ENCODE results near the gene ACO2.

Gene ACO2

GRCh38 chr22:41576877-41577276, 108.0 kb downstream of the ACO2 start:
- H3K9me3 ChIP-seq (ENCODE audit: control insufficient read depth, low read length), result no peaks in the 10 kb centered on the region

GRCh38 chr22:41578114-41578513, 109.2 kb downstream of the ACO2 start:
- Histone ChIP-seq H3K9ac (ENCODE audit: low read length) (no peak overlapping the region), H3K9me3 (ENCODE audit: control insufficient read depth, low read length) (no peaks in the 10 kb centered on the region), H3K4me3 (ENCODE audit: low read length) (no peak overlapping the region), H3K4me1 (ENCODE audit: control insufficient read depth, insufficient read depth, low read length) (peaks cover 9% of the 10 kb centered on the region), H3K27me3 (ENCODE audit: control insufficient read depth, insufficient read depth, low read length) (no peaks in the 10 kb centered on the region), H3K36me3 (ENCODE audit: control insufficient read depth, insufficient read depth, low read length) (peaks cover 23% of the 10 kb centered on the region)

More at GRCh38 chr22:41576877-41577276, 108.0 kb downstream of the ACO2 start:
- Histone ChIP-seq H3K9ac (ENCODE audit: low read length) (no peak overlapping the region), H3K4me1 (ENCODE audit: control insufficient read depth, insufficient read depth, low read length) (peaks cover 9% of the 10 kb centered on the region), H3K27me3 (ENCODE audit: control insufficient read depth, insufficient read depth, low read length) (no peaks in the 10 kb centered on the region), H3K4me3 (ENCODE audit: low read length) (no peak overlapping the region), H3K36me3 (ENCODE audit: control insufficient read depth, insufficient read depth, low read length) (peaks cover 23% of the 10 kb centered on the region)
